Hematopoietic multipotent progenitor cell (in vitro differentiated cells): ENCODE data around the gene PRSS27. TPM values are rescaled to one million over a fixed set of nuclear protein-coding genes. Genes with fewer than 3 reads are reported as not detected.
"Not testable (repeated sequence)": the region's sequence is repeated elsewhere in the genome, so short reads cannot be mapped to it uniquely, and the experiment has no call there.

Experiments used
- DNase-seq, 3 donors: peaks; one replicate each; pipeline ENCODE4 v3.0.0-alpha.2; 2011 to 2015; ENCODE audit warnings: low read depth in 2 of 3, low spot score in 2 of 3
- total RNA-seq: library from RNA; depleted of rRNA; stranded (reverse); fragments of >200 nt; gene quantifications from one replicate; pipeline ENCODE4 v1.2.3, GENCODE V29; 2012

PRSS27 gene
- total RNA-seq, 1 donor, result 3.2 TPM

DNA sequence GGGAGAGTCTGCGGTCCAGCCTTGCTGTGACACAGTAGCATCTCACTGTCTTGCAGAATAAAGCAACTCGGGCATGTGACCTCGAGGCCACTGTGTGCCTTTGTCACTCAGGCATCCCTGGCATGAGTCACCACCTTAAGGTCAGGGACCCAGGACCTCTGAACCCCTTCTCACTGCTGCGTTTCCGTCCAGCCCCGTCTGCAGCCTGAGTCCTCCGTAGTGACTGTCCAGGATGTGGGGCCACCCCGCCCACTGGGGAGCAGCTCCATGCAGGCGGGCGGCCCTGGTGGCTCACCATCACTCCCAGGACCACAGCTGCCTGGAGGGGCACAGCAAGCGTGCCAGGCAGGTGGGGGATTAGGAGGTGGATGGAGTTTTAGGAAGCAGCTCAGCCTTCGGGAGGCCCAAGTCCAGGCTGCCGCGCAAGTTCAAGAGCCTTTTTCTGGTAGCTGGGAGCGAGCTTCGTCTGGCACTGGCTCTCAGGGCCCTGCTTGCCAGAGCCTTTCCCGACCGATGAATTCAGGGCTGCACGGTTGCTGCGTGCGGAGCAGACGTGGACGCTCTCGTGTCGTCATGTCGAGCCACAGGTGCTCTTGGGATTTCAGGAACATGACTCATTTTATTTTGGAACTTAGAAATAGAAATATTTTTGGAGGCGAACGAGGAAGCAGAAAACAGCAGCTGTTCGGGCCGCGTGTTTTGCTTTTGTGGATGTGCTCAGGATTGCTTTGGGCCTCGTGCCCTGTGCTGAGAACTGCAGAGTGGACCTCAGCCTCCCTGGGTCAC is 20.9 kb downstream of the PRSS27 start:
- DNase-seq, result no peak

DNA sequence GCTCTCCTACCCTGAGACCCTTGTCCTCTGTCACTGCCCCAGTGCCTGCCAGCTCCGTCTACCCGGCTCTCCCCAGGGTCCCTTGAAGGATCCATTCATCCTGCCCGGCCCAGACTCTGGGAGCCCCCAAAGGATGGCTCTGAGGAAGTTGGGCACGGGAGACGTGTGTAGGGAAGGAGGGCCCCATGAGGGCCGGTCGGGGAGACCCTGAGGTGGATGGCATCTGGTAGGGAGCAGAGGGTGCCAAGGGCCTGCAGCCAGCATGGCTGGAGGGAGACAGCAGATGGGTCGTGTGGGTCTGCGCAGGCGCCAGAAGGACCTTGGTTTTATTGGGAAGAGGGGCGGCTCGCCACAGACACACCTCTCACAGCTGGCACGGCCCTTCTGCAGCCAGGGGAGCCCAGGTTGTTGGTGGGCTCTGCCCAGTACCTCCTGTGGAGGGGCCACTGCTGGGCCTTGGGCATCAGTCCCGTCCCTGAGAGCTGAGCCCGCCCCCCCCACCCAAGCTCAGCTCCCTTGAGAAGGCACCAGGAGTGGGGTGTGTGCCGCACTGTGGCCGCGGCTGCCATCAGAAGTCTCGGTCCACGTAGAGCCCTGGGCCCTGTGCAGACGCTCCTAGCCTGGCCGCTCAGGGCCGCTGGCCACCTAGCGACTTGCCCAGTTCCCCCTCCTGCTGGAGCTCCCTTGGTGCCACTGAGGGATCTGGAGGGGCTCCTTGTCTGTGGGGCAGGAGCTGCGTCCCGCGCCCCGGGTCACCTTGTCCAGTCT is 21.7 kb downstream of the PRSS27 start:
- DNase-seq, result no peak

DNA sequence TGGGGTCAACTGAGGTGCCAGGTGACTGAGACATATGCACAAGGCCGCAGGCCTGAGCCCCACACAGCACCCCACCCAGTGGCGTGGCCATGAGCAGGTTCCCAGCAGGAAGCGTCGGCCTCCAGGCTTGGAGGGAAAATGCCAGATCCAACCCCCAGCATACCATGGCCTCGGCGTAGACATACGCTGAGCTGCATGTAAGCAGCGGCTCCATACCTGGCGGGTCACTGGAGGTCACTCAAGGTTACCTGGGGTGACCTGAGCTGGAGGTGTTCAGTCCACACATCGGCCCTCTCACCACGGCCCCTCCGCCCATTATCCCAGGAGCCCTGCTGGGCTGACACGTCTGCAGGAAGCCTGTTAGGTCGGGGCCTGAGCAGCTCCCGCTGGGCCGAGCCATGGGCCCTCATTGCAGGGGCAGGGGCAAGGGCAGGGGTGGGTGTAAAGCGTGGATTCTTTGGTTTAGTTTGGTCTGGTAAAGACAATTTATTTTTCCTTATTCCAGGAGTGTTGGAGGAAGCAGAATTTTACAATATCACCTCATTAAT is 22.5 kb downstream of the PRSS27 start:
- DNase-seq, result no peak

DNA sequence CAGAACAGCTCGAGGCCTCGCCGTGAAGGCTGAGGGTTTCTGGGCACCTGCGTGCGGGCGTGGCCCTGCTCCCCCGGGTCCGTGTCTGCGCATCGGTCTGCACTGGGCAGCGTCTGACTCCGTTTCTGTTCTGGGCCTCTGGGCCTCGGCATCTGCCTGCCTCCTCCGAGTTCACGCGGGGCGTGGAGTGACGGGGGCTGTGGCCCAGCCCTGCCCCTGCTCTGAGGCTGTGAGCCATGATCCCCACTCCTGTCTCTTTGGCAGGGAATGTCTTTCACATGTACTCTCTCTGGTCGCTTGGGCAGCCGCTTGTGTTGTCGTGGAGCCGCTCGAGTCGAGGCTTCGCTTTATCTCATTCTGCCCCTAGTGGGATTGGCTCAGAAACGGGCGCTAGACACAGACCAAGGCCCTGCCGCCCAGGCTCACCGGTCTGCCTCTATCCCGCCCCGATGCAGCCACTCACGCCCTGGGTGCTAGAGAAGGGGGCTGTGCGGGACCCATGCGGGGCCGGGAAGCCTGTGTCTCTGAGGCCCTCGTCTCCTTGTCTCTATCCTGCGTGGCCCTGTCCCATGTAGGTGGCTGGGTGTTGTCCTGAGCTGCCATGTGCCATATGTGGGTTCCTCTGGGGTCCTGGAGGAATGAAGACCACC is 23.3 kb downstream of the PRSS27 start:
- not testable (repeated sequence) for DNase-seq

DNA sequence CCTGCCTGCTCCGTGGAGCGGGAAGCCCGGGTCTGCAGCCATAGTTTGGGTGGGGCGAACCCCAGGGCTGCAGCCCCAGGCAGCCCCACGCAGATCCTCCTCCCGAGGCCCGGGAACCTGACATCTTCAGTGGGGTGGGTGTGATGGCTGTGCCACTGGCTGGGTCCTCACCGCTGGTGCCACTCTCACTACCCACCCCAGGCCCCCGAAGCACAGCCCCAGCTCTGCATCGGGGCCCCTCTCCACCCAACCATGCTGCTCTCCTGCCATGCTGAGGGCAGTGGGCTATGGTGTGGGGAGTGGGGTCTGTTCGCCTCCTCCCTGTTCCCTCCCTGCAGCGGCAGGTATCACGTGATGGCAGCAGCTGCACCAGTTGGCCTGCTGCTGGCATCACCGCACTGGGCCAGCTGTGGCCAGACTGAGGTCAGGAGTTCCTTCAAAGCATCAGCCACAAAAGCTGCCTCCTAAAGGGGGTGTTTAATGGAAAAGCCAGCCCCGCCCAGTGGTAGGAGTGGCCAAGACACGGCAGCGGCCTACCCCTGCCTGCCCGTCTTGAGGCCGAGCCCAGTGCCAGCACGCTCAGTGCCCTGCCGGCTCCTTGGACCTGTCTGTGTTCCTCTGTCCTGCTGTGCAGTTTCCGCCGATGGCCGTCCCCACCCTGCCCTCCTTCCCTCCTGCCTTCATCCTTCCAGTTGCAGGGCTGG is 26.9 kb downstream of the PRSS27 start:
- no peak for DNase-seq

DNA sequence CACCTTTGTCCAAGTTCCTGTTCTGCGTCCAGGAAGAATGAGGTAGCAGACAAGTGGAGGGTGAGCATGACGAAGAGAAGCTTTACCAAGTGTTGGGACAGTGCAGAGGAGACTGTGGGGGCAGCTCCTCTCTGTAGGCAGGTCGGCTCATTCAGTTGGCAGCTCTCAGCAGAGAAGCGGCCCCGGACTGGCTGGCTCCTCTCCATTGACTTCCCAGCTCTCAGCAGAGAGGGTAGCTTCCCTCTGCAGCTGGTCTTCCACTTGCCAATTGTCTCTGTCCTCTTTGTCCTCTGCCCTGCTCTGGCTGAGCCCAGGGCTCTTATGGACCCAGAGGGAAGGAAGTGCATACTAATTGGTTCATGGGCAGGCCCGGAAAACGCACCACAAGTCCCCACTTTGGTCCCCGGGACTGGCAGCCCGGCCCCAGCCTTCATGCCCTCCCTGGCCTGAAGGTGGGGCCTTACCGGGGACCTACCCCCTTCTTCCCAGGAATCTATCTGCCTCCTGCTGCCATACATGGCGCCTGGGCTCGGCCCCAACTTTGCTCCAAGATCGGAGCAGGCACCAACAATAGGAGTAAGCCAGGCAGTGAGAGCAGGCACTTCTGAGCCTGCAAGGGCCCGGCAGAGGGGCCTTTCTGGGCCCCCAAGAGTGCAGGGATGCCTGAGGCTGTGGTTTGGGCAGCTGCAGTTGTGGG is 27.6 kb downstream of the PRSS27 start:
- no peak for DNase-seq

DNA sequence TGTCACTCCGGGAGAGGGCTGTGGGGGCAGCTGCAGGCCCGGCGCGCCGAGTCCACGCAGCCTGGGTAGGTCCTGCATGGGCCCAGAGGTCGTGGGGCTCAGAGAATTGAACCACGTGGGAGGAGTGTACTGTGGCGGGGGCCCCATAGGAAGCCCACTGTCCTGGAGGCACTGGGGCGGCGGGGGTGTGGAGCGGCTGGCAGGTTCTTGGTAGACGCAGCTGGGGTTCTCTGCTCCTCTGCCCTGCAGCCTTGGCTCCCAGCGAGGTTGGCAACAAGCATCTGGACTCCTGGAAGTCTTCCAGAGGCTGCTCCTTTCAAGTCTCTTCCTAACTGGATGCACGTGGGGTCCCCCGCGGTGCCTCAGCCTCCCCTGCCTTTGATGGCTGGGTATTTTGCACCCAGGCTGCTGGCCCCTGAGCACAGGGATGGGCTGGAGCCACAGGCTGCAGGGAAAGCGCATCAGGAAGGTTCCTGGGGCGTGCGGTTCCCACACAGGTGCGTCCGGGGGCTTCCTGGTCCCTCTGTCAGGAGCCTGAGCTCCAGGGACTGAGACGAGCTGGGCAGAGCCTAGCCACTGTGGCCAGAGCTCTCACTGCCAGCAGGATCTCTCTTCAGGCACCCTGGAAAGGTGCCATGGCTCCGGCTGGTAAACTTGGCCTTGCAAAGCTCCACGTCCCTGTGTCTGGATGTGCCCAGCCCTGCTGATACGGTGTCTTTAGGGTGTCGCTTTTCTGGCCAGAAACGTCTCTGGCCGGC is 28.4 kb downstream of the PRSS27 start:
- no peak for DNase-seq

DNA sequence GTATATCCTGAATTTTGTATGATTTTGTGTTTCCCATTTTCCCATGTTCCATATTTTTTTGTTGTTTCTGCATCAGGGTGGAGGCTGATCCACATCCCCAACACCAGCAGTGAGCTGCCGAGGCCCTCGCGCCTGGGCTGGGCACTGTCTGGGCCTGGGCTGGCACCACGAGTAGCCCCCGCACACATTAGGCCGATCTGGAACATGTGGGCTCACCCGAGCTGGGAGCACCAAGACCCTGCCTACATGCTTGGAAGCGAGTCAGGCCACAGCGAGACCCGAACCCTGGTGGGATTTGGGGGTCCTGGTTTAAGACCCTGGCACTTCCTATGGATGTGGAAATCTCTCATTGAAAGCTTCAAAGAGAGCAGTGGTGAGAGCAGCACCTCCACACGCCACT is 29.2 kb downstream of the PRSS27 start:
- DNase-seq, result no peak

DNA sequence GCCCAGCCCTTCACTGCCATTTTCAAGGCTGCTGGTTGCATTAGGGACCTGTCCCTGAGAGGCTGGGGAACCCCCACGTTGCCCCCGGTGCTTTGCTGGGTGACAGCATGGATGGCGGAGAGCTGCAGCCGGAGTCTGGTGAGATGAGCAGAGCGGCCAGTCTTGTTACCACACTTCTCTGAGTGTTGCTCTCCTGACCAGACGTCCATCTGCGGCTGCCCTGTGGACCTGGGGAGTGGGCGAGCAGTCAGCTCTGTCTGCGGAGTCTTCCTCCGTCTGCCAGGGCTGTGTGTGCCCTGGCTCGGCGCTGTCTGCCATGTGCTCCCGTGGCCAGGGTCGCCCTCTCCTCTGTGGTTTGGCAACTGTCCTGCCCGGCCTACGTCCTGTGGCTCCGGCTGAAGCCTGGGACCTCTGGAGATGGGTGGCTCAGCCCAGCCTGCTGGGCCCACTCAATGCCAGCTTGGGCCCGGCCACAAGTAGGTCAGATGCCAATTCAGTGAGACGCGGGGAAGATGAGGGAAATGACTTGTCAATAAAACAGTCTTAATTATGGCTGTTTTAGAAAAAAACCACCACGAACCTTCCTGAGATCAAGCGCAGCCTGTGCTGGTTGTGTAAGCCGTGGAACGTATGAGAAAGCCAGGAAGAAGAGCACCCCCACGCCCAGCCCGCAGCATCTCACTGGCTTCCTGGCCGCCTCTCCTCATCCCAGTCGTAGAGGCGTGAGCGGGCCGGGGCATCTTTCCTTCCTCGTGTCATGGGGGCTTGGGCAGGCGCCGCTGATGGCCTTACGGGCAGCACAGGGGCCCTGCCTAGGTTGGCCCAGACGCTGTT is 29.8 kb downstream of the PRSS27 start:
- peak in 2 of 3 donors; percentile 40 to 50 for DNase-seq

DNA sequence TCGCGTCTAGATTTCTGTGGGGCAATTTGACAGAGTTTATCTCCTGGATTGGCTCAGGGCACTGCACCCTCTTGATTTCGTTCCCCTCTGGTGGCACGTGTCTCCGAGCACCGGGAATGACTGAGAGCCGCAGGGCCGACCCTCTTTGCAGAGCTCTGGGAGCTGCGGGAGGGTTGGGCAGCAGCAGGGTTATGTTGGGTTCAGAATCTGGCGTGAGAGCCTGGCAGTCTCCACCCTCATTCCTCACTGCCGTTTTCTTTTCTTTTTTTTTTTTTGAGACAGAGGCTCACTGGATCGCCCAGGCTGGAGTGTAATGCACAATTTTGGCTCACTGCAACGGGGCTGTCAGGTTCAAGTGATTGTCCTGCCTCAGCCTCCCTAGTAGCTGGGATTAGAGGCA is 30.6 kb downstream of the PRSS27 start:
- not testable (repeated sequence) for DNase-seq

DNA sequence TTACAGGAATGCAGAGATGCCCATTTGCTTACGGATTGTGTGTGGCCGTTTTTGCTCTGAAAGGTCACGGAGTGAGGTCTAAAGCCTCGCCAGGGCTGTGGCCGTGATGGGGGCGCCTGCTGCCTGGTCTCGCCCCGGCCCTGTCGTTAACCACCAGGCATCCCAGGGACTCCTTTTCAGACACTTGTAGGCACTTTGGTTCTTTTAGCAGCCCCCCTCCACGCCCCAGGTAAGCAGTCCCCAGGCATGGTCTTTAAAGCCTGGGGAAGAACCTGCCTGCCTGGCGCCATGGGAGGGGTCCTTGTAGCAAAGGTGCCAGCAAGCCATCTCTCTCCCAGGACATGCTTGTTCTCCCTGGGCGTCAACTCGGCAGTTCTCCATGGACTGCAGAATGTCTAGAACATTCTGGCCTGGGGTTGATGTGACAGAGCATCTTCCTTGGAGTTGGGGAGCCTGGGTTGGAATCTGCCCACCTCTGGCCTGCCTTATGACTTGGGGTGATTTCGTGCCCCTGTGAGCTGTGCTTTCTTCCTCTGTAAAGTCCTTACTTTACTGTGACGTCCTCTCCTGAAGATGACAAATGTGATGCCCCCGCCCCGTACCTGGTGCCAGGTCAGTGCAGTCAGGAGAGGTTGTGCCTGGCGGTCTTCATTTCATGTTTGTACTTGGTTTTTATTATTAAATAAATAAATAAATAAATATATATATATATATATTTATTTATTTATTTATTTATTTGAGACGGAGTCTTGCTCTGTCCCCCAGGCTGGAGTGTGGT is 32.3 kb downstream of the PRSS27 start:
- DNase-seq, result no peak

DNA sequence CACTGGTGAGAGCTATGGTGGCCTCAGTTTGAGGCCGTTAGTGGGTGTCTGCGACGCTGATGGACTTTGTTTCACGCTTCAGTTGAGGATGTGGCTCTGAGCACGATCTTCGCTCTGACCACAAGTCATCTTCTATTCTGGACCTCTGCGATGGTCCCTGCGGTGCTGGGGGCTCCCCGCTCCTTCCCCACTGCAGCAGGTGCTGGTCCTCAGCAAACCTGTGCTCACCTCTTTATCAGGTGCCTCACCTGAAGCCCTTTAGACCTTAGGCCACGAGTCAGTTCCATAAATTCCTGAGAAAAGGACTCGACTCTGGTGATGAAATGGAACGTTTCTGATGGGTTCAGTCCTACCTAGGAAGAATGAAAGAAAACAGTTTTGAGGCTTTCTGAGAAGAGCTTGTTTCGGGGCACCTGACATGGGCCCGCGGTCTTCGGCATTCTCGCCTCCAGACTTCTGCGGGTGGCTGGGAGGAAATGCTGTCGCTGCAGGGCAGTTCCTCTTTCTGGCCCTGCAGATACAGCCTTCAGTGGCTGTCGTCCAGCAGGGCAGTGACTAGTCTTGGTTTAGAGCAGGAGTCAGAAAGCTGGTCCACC is 33.0 kb downstream of the PRSS27 start:
- peak in 2 of 3 donors; percentile 88 to 93 for DNase-seq

DNA sequence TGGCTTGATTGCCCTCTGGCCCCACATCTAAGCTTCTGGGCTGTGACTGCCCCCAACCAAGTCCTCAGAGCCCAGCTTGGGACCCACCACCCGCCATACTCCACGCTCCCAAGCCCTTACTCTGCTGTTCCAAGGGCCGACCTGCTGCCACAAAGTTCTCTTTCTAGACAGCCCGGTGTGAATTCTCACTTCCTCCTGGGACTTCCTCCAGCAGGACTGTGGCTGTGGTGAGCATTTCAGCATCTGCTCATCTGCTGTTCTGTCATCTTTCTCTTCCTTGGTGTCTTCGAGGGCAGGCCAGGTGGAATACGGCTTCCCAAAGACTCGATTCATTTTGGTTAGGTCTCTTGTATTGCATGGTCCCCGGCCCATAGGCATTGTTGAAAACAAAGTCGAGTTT is 33.9 kb downstream of the PRSS27 start:
- DNase-seq, result not testable (repeated sequence)

DNA sequence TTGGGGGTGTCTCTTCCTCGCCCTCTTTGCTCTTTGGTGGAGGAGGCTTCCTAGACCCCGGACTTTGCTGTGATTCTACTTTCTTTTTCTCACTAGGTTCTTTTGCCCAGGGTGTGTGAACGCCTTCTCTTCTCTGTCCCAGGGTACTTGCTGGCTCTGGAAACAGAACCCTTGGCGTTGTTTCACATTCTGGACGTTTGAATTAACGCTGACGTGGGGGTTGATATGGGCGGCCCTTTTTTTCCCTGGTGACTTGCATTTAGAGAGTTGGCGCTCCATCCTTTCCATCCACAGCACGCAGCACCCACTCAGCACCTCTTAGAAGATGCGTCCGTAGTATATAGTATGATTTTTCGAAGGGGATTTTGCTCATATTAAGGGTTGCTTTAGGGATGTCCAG is 37.0 kb downstream of the PRSS27 start:
- not testable (repeated sequence) for DNase-seq

DNA sequence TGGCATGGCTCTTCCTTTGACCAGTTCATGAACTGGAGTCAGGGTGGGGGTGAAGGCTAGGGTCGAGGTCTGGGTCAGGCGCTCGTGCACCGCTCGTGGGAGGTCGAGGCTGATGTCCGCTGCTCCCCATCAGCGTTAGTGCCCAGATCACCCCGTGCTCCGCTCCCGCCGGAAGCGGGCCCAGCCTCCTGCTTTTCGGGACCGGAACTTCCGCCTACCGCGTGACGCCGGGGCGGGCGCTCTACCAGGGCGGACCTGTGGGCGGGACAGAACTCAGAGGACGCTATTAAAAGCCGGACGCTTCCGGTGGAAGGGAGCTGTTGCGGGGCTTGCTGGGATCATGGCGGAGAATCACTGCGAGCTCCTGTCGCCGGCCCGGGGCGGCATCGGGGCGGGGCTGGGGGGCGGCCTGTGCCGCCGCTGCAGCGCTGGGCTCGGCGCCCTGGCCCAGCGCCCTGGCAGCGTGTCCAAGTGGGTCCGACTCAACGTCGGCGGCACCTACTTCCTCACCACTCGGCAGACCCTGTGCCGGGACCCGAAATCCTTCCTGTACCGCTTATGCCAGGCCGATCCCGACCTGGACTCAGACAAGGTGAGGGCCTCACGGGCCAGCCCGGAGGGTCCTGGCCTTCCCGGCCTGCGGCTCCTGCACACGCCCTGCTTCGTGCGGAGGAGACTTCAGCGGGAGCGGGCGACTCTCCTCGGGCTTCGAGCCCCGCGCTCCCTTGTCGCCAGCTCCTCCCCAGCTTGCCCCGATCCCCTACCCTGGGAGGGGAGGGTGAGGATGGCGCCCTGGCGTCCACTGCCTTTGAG is 37.6 kb downstream of the PRSS27 start, which contains the start of gene KCTD5:
KCTD5 (plus strand) TSS at position 315 of the 813 bp plus-strand sequence; CDS start at position 341, 26 bp downstream.
- DNase-seq, result peak; percentile 87 to 97 (median 96)

DNA sequence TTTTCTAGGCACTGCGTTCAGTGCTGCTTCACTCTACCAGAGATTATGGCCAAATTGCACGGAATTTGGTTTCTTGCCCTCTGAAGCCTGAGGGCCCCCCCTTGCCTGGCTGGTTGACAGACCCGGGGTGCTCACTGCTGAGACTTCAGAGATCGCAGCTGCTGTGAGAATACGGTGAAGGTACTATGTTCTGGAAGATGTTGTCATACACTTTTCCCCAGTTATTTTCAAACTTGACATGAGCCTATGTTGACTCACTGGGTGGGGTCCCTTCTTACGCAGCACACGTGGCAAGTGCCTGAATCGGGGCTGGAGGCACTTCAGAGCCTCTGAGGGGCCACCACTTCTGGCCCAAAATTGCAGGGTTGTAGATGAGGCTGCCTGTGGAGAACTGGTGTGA is 39.7 kb downstream of the PRSS27 start:
- not testable (repeated sequence) for DNase-seq
